K562 (cell line): Measurements from ENCODE around the gene DEFB124. TPM values are rescaled to one million over a fixed set of nuclear protein-coding genes. Genes with fewer than 3 reads are reported as not detected.

Experiments
- ATAC-seq: fragments of 200-7000 bp; cut with Tn5 transposase; 3 replicates; pipeline ENCODE4 v1.9.1; 2020; ENCODE audit warnings: moderate library complexity
- Bru-seq: library from RNA; stranded (reverse); fragments of 400-500 nt; gene quantifications from one replicate; lab custom pipeline; 2021; lab: Mats Ljungman, UMichigan
- BruChase-seq, 2 experiments: library from RNA; stranded (reverse); fragments of 400-500 nt; gene quantifications; one replicate each; lab custom pipeline; 2021; lab: Mats Ljungman, UMichigan
- BruUV-seq: library from RNA; stranded (reverse); fragments of 400-500 nt; replicated peaks from 2 replicates; lab custom pipeline; 2021; lab: Mats Ljungman, UMichigan
- CTCF ChIA-PET: fragments of 300-600 bp; formaldehyde crosslinking; extraction: SDS; loops from one replicate; lab custom pipeline; 2021; ENCODE audit warnings: low intra/inter-chr PET ratio; lab: Yijun Ruan, JAX
- POLR2A ChIA-PET: fragments of 300-600, 350-650 bp; sonication (Branson Sonifier 250); formaldehyde crosslinking; extraction: SDS; loops from one replicate; lab custom pipeline; 2021; ENCODE audit warnings: antibody characterized with exemption, inconsistent platforms; lab: Yijun Ruan, JAX
- DNase-seq, 4 experiments: peaks; one replicate each; pipeline versions ENCODE4 v3.0.0 to v3.0.0-alpha.2; 2011 to 2018; ENCODE audit warnings: low spot score in 3 of 4, mixed read lengths in 3 of 4; ENCODE audit errors: extremely low read depth in 1 of 4
- FAIRE-seq: peaks from 2 replicates; lab custom pipeline; 2011; peaks lifted over from hg19 to GRCh38; lab: Jason Lieb, UNC
- H2AFZ ChIP-seq: 2 replicates; pipeline ENCODE4 v1.6.0; 2011; ENCODE audit warnings: low read depth, low read length, control low read depth, inconsistent platforms
- H3K27ac ChIP-seq: fragments of 200-600 bp; 3 replicates; pipeline ENCODE4 v1.8.0; 2011; ENCODE audit warnings: low read depth, mild to moderate bottlenecking, control low read depth, inconsistent platforms, low read length, moderate library complexity, mixed read lengths; ENCODE audit errors: extremely low read depth
- H3K27me3 ChIP-seq, 2 experiments: fragments of 300-600 bp in 1 of 2; 2 replicates in 1 of 2; 3 replicates in 1 of 2; pipeline versions ENCODE4 v1.6.0 to v1.8.0; 2011; ENCODE audit warnings: inconsistent platforms in 2 of 2, low read length in 2 of 2, mild to moderate bottlenecking in 1 of 2, mixed read lengths in 1 of 2, moderate library complexity in 1 of 2; ENCODE audit not compliant: control insufficient read depth in 2 of 2, insufficient read depth in 2 of 2
- H3K36me3 ChIP-seq: fragments of 300-600 bp; 3 replicates; pipeline ENCODE4 v1.8.0; 2011; ENCODE audit warnings: mild to moderate bottlenecking, low read length, inconsistent platforms; ENCODE audit not compliant: control insufficient read depth, insufficient read depth
- H3K4me1 ChIP-seq, 2 experiments: fragments of 200-600 bp in 1 of 2; replicated peaks in 1 of 2; 2 replicates in 1 of 2; 3 replicates in 1 of 2; pipeline versions ENCODE4 v1.5.1 to v1.8.0; 2011; ENCODE audit warnings: inconsistent platforms in 2 of 2, low read length in 2 of 2, mild to moderate bottlenecking in 1 of 2, mixed read lengths in 1 of 2, moderate library complexity in 1 of 2; ENCODE audit not compliant: control insufficient read depth in 2 of 2, insufficient read depth in 2 of 2
- H3K4me2 ChIP-seq: 2 replicates; pipeline ENCODE4 v1.6.1; 2011; ENCODE audit warnings: low read length, control low read depth, inconsistent platforms, mixed read lengths; ENCODE audit not compliant: insufficient read depth
- H3K4me3 ChIP-seq: fragments of 200-600 bp; sonication (generic), shearing (Covaris generic); 2 replicates; pipeline ENCODE4 v1.5.1; 2016; ENCODE audit warnings: control low read depth, inconsistent platforms
- H3K79me2 ChIP-seq: fragments of 200-600 bp; 3 replicates; pipeline ENCODE4 v1.8.0; 2011; ENCODE audit warnings: low read length, inconsistent platforms; ENCODE audit not compliant: control insufficient read depth, insufficient read depth
- H3K9ac ChIP-seq, 2 experiments: 2 replicates each; pipeline versions ENCODE4 v1.6.0 to v1.6.1; 2011; ENCODE audit warnings: low read depth in 2 of 2, low read length in 2 of 2, control low read depth in 1 of 2, inconsistent platforms in 1 of 2, mild to moderate bottlenecking in 1 of 2, mixed read lengths in 1 of 2; ENCODE audit not compliant: insufficient read depth in 1 of 2
- H3K9me1 ChIP-seq: one replicate; pipeline ENCODE4 v1.6.0; 2011; ENCODE audit warnings: inconsistent platforms, mild to moderate bottlenecking, low read length, moderate library complexity; ENCODE audit not compliant: control insufficient read depth, insufficient read depth
- H3K9me3 ChIP-seq: replicated peaks from 2 replicates; pipeline ENCODE4 v1.5.1; 2011; ENCODE audit warnings: low read depth, low read length, inconsistent platforms; ENCODE audit not compliant: control insufficient read depth, insufficient read depth
- H4K20me1 ChIP-seq: replicated peaks from 2 replicates; pipeline ENCODE4 v1.6.1; 2011; ENCODE audit warnings: low read length, inconsistent platforms, mixed read lengths; ENCODE audit not compliant: control insufficient read depth, insufficient read depth
- ADNP ChIP-seq: fragments of 200-800 bp; sonication (Bioruptor generic); IDR thresholded peaks from 2 replicates; pipeline ENCODE4 v1.6.1; 2016; ENCODE audit warnings: missing genetic modification characterization, missing compliant biosample characterization
- ARID1B ChIP-seq: fragments of 450-650 bp; IDR thresholded peaks from 2 replicates; pipeline ENCODE4 v1.6.1; 2016; ENCODE audit warnings: antibody characterized with exemption, mild to moderate bottlenecking, inconsistent platforms
- DLX4 ChIP-seq: fragments of 250-450 bp; sonication (Bioruptor Pico); IDR thresholded peaks from 2 replicates; pipeline ENCODE4 v1.6.1; 2021; ENCODE audit warnings: mild to moderate bottlenecking
- DPF2 ChIP-seq: fragments of 450-650 bp; IDR thresholded peaks from 2 replicates; pipeline ENCODE4 v1.6.1; 2016
- FOXA3 ChIP-seq, 2 experiments: fragments of 450-650 bp in 1 of 2; sonication (generic) in 1 of 2; formaldehyde crosslinking; IDR thresholded peaks in 1 of 2; conservative IDR thresholded peaks in 1 of 2; 2 replicates each; pipeline versions ENCODE4 v1.4.0 to v1.8.0; 2020 to 2022; ENCODE audit warnings: mild to moderate bottlenecking in 2 of 2, missing genetic modification reagents in 1 of 2
- POU5F1 ChIP-seq: fragments of 150-350 bp; IDR thresholded peaks from 2 replicates; pipeline ENCODE4 v1.6.1; 2014; ENCODE audit warnings: borderline replicate concordance, low read length, low read depth, mild to moderate bottlenecking; ENCODE audit not compliant: partially characterized antibody
- RFX1 ChIP-seq: fragments of 450-650 bp; IDR thresholded peaks from 2 replicates; pipeline ENCODE4 v1.6.1; 2016; ENCODE audit warnings: mild to moderate bottlenecking, moderate library complexity
- SIRT6 ChIP-seq: IDR thresholded peaks from one replicate; pipeline ENCODE4 v1.6.1; 2012; ENCODE audit warnings: low read depth, mild to moderate bottlenecking, control low read depth, inconsistent platforms, low read length, moderate library complexity
- SP2 ChIP-seq: IDR thresholded peaks from 2 replicates; pipeline ENCODE4 v1.6.1; 2011; ENCODE audit warnings: mild to moderate bottlenecking, low read depth, low read length, moderate library complexity; ENCODE audit not compliant: poor library complexity, severe bottlenecking; ENCODE audit errors: extremely low read depth
- SUPT5H ChIP-seq: fragments of 450-650 bp; IDR thresholded peaks from 2 replicates; pipeline ENCODE4 v1.6.1; 2016
- TEAD1 ChIP-seq, 2 experiments: fragments of 450-650 bp in 1 of 2; sonication (generic) in 1 of 2; formaldehyde crosslinking; IDR thresholded peaks; 2 replicates each; pipeline versions ENCODE4 v1.4.0 to v1.8.0; 2020 to 2022; ENCODE audit warnings: mild to moderate bottlenecking in 2 of 2, missing genetic modification reagents in 1 of 2
- TRIM24 ChIP-seq, 2 experiments: fragments of 450-650 bp; IDR thresholded peaks; 2 replicates each; pipeline ENCODE4 v1.6.1; 2016
- ZBTB2 ChIP-seq: fragments of 450-650 bp; IDR thresholded peaks from 2 replicates; pipeline ENCODE4 v1.6.1; 2016; ENCODE audit warnings: antibody characterized with exemption
- ZC3H8 ChIP-seq: fragments of 450-650 bp; IDR thresholded peaks from 2 replicates; pipeline ENCODE4 v1.6.1; 2017
- ZNF184 ChIP-seq: sonication (generic); formaldehyde crosslinking; IDR thresholded peaks from 2 replicates; pipeline ENCODE4 v1.5.0; 2020; ENCODE audit warnings: missing genetic modification reagents
- ZNF57 ChIP-seq: fragments of 450-650 bp; formaldehyde crosslinking; IDR thresholded peaks from 2 replicates; pipeline ENCODE4 v1.4.0; 2020; ENCODE audit warnings: mild to moderate bottlenecking, moderate library complexity
- ZNF584 ChIP-seq: fragments of 200-800 bp; sonication (Bioruptor generic); IDR thresholded peaks from 2 replicates; pipeline ENCODE4 v1.6.1; 2016; ENCODE audit warnings: low read depth, mild to moderate bottlenecking, missing genetic modification characterization, missing compliant biosample characterization
- WGBS: fragments of 100-300 bp; shearing (Covaris generic); methylation state at CpG from one replicate; pipeline ENCODE4 v1.1.6; 2016; ENCODE audit warnings: low coverage, mixed read lengths; ENCODE audit not compliant: insufficient coverage; ENCODE audit errors: missing lambda C conversion rate; 5-methylcytosine and 5-hydroxymethylcytosine counted together
- in situ Hi-C: fragments of 300-500 bp; cut with MboI; formaldehyde crosslinking; loops from 4 replicates; pipeline ENCODE4 v1.15.0; 2018; ENCODE audit warnings: inconsistent platforms, mixed read lengths
- intact Hi-C: fragments of 100-400 bp; cut with micrococcal nuclease; formaldehyde crosslinking; loops from 2 replicates; pipeline ENCODE4 v1.14.2; 2022
- long read RNA-seq, 3 experiments: library from polyadenylated mRNA in 2 of 3; library from RNA in 1 of 3; unstranded in 2 of 3; stranded (forward) in 1 of 3; transcript quantifications; one replicate each; pipeline ENCODE4 v2.0.0, GENCODE V29; 2019 to 2022
- polyA minus RNA-seq, 3 experiments: library from RNA; depleted of rRNA, polyadenylated mRNA; stranded (reverse); fragments of >200 nt; gene quantifications; 2 replicates each; pipeline ENCODE4 v1.2.3, GENCODE V29; 2011
- polyA plus RNA-seq, 8 experiments: library from polyadenylated mRNA; depleted of rRNA in 4 of 8; stranded (reverse) in 5 of 8; unstranded in 3 of 8; fragments of >200 nt; fragmentation: Nextera tagmentation in 2 of 8; fragmentation: Illumina TruSeq in 1 of 8; extraction: Ambion mirVana in 2 of 8; extraction: Trizol in 1 of 8; gene quantifications; 2 replicates each; pipeline versions ENCODE4 v1.2.1 to v1.2.3, GENCODE V29; 2011 to 2014; ENCODE audit warnings: inconsistent platforms in 1 of 8, missing spikeins in 1 of 8
- total RNA-seq, 7 experiments: library from RNA; depleted of rRNA in 6 of 7; stranded (reverse); fragments of >200 nt in 6 of 7; fragmentation: Illumina TruSeq in 2 of 7; extraction: Trizol in 2 of 7; gene quantifications; 2 replicates each; pipeline versions ENCODE4 v1.2.1 to v1.2.3, GENCODE V29; 2011 to 2021; ENCODE audit warnings: low replicate concordance in 1 of 7

DEFB124 gene
- not detected in 2 replicates for total RNA-seq (2011; cell fraction: chromatin; rRNA removed; ENCODE audit: low replicate concordance)
- total RNA-seq (2011; cell fraction: nucleolus; rRNA removed): not detected in 2 replicates
- total RNA-seq (2011; cell fraction: nucleoplasm; rRNA removed): not detected in 2 replicates
- not detected in 2 replicates for total RNA-seq (2014; rRNA removed)
- not detected in 2 replicates for total RNA-seq (2014; rRNA removed; fragmentation: Illumina TruSeq; extraction: Trizol)
- not detected in 2 replicates for total RNA-seq (2015; rRNA removed; fragmentation: Illumina TruSeq; extraction: Trizol)
- not detected in 2 replicates for total RNA-seq (2021)
- not detected in 2 replicates for polyA plus RNA-seq (2011; rRNA removed)
- not detected in 2 replicates for polyA plus RNA-seq (2011; cell fraction: cytosol; rRNA removed)
- polyA plus RNA-seq (2011; cell fraction: nucleus; rRNA removed): not detected in 2 replicates
- polyA plus RNA-seq (2012): not detected in 2 replicates
- polyA plus RNA-seq (2014; fragmentation: Illumina TruSeq; extraction: Trizol): not detected in 2 replicates
- not detected for polyA plus RNA-seq (2014; fragmentation: Nextera tagmentation; extraction: Ambion mirVana)
- polyA plus RNA-seq (2014; rRNA removed): not detected in 2 replicates
- polyA minus RNA-seq (2011; rRNA and poly(A)+ RNA removed): not detected in 2 replicates
- not detected in 2 replicates for polyA minus RNA-seq (2011; cell fraction: cytosol; rRNA and poly(A)+ RNA removed)
- not detected in 2 replicates for polyA minus RNA-seq (2011; cell fraction: nucleus; rRNA and poly(A)+ RNA removed)
- Bru-seq, nascent RNA: not detected
- not detected for BruChase-seq, experiment 1, labeled RNA remaining after a 2-hour chase
- BruChase-seq, experiment 2, labeled RNA remaining after a 6-hour chase: not detected
- long read RNA-seq, experiment 1: 0 reads
- long read RNA-seq, experiment 2: 0 reads
- long read RNA-seq, experiment 3: 0 reads

- no peak for FAIRE-seq
- POLR2A ChIA-PET: interaction anchor here (0.7 to 1.3 kb wide), 5 partner anchors 8 to 38 kb away, joined by 3 to 5 read pairs (median 3); no protein-coding TSS in a partner anchor
These were observed at the start of gene DEFB124, which contains the start of gene REM1 for GRCh38 chr20:31474758-31475427. Gene DEFB124, minus strand, starts transcription at chr20:31475127. Its CDS starts 2,114 bp downstream, at chr20:31473013. Gene REM1, plus strand, starts transcription at chr20:31475288. Its CDS starts 1,158 bp downstream, at chr20:31476446.

More at GRCh38 chr20:31474758-31475427, at the start of gene DEFB124, which contains the start of gene REM1:
- peaks cover 30 to 41% of the 10 kb centered on the region in 2 experiments; a peak in 4 of 5 replicates for H3K27me3 ChIP-seq
- H2AFZ ChIP-seq: no peak within 1 kb of the TSS
- no peaks in the 10 kb centered on the region for H3K79me2 ChIP-seq
- no peak within 1 kb of the TSS for H3K4me3 ChIP-seq
- H3K4me1 ChIP-seq: peaks cover 5 to 16% of the 10 kb centered on the region in 2 experiments; a peak in 4 of 5 replicates
- CTCF ChIA-PET: no interaction called here
- no peak within 1 kb of the TSS for H3K9ac ChIP-seq
- H3K27ac ChIP-seq: no peak within 1 kb of the TSS
- ATAC-seq (peak; percentile 52), DNase-seq (peak in 2 of 4 experiments; percentile 67 to 73)
- WGBS: 12% methylated on average over 22 of the region's 33 CpGs
- H3K4me2 ChIP-seq: no peak within 1 kb of the TSS
- no TSS peak for BruUV-seq
- no peaks in the 10 kb centered on the region for H3K9me1 ChIP-seq
- H3K36me3 ChIP-seq: no peaks in the 10 kb centered on the region
- in situ Hi-C loops (no loop called here), intact Hi-C loops (no loop called here)
- TF ChIP-seq SUPT5H (no peak), RFX1 (no peak), DPF2 (no peak), TRIM24 (IDR thresholded peaks at IDR 0.05) (no peak), ZNF584 (CRISPR knock-in tag) (no peak), DLX4 (no peak), TEAD1 (CRISPR knock-in tag; IDR thresholded peaks at IDR 0.05) (no peak), ADNP (tag) (no peak), SIRT6 (no peak), SP2 (no peak), FOXA3 (CRISPR knock-in tag; conservative IDR thresholded peaks at IDR 0.05 in 1 of 2, IDR thresholded peaks at IDR 0.05 in 1 of 2) (no peak), ZNF57 (CRISPR knock-in tag) (no peak), POU5F1 (no peak), ZBTB2 (no peak), ARID1B (no peak), ZC3H8 (no peak), ZNF184 (CRISPR knock-in tag) (no peak)
- H3K9me3 ChIP-seq: no peaks in the 10 kb centered on the region
- no peaks in the 10 kb centered on the region; the same call in 1 of the 2 replicates for H4K20me1 ChIP-seq
